ENCODE results near the gene CAB39. TPM values are rescaled to one million over a fixed set of nuclear protein-coding genes. Genes with fewer than 3 reads are reported as not detected.

Gene CAB39
- polyA plus RNA-seq, 2 donors: 29.7 to 33.6 TPM

DNA sequence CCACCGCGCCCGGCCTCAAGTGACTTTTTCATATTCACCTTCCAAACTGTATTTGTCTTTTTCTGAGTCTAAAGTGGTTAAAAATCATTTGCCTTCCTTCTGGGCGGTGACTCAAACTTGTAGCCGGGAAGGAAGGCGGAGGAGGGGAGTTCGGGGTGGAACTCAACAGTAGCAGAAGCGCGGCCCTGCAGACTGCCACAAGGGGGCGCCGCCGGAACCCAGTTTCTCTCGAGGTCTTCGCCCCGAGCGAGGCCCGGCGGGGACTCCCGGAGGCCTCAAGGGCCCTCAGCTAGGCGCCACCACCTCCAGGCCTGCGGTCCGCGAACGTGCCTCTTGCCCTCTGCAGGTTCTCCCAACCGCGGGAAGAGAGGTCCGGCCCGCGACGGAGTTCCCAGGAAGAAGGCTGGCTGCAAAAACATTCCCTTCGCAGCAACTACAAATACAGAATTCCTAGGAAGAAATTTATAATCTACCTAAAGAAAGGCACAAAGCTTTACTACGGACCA, 135.3 kb downstream of the CAB39 start:
- H3K4me3 ChIP-seq (ENCODE audit: low read depth in 1 of 2, low read length in 2 of 2): peak overlapping the region; percentile 16 to 21
- H3K4me1 ChIP-seq (ENCODE audit: control insufficient read depth in 2 of 2, insufficient read depth in 2 of 2, low read length in 1 of 2): peaks cover 2 to 3% of the 10 kb centered on the region in 2 donors
- peaks cover 0 to 2% of the 10 kb centered on the region in 2 donors for H3K9me3 ChIP-seq (ENCODE audit: control insufficient read depth in 2 of 2, insufficient read depth in 1 of 2, low read depth in 1 of 2, low read length in 1 of 2)
- no peaks in the 10 kb centered on the region for H3K27me3 ChIP-seq (ENCODE audit: control insufficient read depth in 1 of 2, insufficient read depth in 2 of 2, low read length in 2 of 2)
- H3K36me3 ChIP-seq (ENCODE audit: control insufficient read depth in 2 of 2, insufficient read depth in 2 of 2, low read length in 1 of 2): no peaks in the 10 kb centered on the region
- H3K27ac ChIP-seq (ENCODE audit: low read depth in 2 of 2, low read length in 1 of 2): no peak overlapping the region
- 6 to 8% methylated on average over 32 of the region's 32 CpGs for WGBS, 2 donors

DNA sequence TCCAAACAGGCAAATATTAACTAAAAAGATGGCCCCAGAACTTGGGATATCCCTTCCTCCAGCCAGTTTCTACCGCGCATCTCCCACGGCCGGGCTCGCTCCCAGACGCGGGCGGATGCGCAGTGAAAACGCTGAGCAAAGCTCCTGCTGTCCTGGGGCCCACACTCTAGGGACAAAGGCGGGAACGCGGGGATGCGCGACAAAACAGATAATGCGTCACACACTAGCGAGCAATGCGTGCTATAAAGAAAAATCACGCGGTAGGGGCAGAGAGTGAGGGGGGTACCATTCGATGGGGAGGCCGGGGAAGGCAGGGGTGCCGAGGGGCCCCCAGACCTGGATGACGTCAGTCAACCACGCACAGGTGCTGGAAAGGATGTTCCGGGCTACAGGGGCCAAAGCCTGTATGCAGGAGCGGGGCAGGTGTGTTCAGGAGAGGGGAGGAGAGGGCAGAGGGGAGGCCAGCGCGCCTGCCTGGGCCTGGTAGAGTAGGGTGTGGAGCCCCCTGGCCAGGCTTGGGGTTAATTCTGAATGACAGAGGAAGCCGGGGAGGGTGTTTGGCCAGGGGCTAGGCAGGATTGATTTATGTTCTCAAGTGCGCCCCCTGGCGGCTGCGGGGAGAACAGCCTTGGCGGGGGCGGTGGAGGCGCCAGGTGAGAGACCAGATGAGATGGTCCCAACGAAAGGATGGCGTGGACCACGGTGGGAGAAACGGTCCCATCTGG, 137.2 kb downstream of the CAB39 start:
- Histone ChIP-seq H3K27me3 (ENCODE audit: control insufficient read depth in 1 of 2, insufficient read depth in 2 of 2, low read length in 2 of 2) (no peaks in the 10 kb centered on the region), H3K36me3 (ENCODE audit: control insufficient read depth in 2 of 2, insufficient read depth in 2 of 2, low read length in 1 of 2) (no peaks in the 10 kb centered on the region), H3K27ac (ENCODE audit: low read depth in 2 of 2, low read length in 1 of 2) (no peak overlapping the region), H3K4me3 (ENCODE audit: low read depth in 1 of 2, low read length in 2 of 2) (no peak overlapping the region), H3K9me3 (ENCODE audit: control insufficient read depth in 2 of 2, insufficient read depth in 1 of 2, low read depth in 1 of 2, low read length in 1 of 2) (peaks cover 0 to 2% of the 10 kb centered on the region in 2 donors), H3K4me1 (ENCODE audit: control insufficient read depth in 2 of 2, insufficient read depth in 2 of 2, low read length in 1 of 2) (peaks cover 2 to 3% of the 10 kb centered on the region in 2 donors)
- WGBS, 2 donors: 70% methylated on average over 40 of the region's 40 CpGs

DNA sequence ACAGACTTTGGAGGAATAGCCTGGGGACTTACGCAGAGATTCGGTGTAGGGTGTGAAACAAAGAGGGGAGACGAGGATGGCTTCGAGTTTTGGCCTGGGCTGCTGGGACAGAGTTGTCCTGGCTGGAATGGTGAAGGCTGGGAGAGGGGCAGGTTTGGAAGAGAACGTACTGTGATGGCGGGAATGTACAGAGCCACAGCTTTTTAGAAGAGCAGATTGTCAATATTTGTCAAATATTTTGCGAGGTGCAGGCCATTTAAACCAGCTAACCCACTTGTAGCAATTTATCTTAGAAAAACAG, 137.7 kb downstream of the CAB39 start:
- 56 to 57% methylated on average over 7 of the region's 7 CpGs for WGBS, 2 donors
- no peaks in the 10 kb centered on the region for H3K36me3 ChIP-seq (ENCODE audit: control insufficient read depth in 2 of 2, insufficient read depth in 2 of 2, low read length in 1 of 2)
- H3K27me3 ChIP-seq (ENCODE audit: control insufficient read depth in 1 of 2, insufficient read depth in 2 of 2, low read length in 2 of 2): no peaks in the 10 kb centered on the region
- peaks cover 2 to 3% of the 10 kb centered on the region in 2 donors for H3K4me1 ChIP-seq (ENCODE audit: control insufficient read depth in 2 of 2, insufficient read depth in 2 of 2, low read length in 1 of 2)
- peaks cover 0 to 2% of the 10 kb centered on the region in 2 donors for H3K9me3 ChIP-seq (ENCODE audit: control insufficient read depth in 2 of 2, insufficient read depth in 1 of 2, low read depth in 1 of 2, low read length in 1 of 2)
- H3K4me3 ChIP-seq (ENCODE audit: low read depth in 1 of 2, low read length in 2 of 2): no peak overlapping the region
- H3K27ac ChIP-seq (ENCODE audit: low read depth in 2 of 2, low read length in 1 of 2): no peak overlapping the region

DNA sequence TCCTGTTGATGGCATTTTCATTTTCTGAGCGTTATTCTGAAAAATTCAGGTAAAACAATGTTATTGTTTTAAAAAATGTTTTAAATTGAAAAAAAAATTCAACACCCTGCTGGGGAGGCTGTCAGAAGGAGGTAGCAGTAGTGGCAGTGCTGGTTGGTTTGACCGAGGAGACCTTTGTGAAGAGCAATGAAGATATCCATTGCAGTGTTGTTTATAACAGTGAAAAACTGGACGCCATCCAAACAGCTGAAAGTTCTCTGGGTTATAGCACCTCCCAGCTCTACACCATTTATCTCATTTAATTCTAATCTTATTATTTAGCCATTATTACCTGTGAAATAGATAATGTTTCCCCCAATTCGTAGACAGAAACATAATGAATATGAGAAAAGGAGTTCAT, 139.5 kb downstream of the CAB39 start:
- 78 to 81% methylated on average over 4 of the region's 4 CpGs for WGBS, 2 donors
- Histone ChIP-seq H3K27ac (ENCODE audit: low read depth in 2 of 2, low read length in 1 of 2) (no peak overlapping the region), H3K36me3 (ENCODE audit: control insufficient read depth in 2 of 2, insufficient read depth in 2 of 2, low read length in 1 of 2) (no peaks in the 10 kb centered on the region), H3K27me3 (ENCODE audit: control insufficient read depth in 1 of 2, insufficient read depth in 2 of 2, low read length in 2 of 2) (no peaks in the 10 kb centered on the region), H3K4me1 (ENCODE audit: control insufficient read depth in 2 of 2, insufficient read depth in 2 of 2, low read length in 1 of 2) (peaks cover 2 to 3% of the 10 kb centered on the region in 2 donors), H3K9me3 (ENCODE audit: control insufficient read depth in 2 of 2, insufficient read depth in 1 of 2, low read depth in 1 of 2, low read length in 1 of 2) (peaks cover 0 to 2% of the 10 kb centered on the region in 2 donors), H3K4me3 (ENCODE audit: low read depth in 1 of 2, low read length in 2 of 2) (no peak overlapping the region)

DNA sequence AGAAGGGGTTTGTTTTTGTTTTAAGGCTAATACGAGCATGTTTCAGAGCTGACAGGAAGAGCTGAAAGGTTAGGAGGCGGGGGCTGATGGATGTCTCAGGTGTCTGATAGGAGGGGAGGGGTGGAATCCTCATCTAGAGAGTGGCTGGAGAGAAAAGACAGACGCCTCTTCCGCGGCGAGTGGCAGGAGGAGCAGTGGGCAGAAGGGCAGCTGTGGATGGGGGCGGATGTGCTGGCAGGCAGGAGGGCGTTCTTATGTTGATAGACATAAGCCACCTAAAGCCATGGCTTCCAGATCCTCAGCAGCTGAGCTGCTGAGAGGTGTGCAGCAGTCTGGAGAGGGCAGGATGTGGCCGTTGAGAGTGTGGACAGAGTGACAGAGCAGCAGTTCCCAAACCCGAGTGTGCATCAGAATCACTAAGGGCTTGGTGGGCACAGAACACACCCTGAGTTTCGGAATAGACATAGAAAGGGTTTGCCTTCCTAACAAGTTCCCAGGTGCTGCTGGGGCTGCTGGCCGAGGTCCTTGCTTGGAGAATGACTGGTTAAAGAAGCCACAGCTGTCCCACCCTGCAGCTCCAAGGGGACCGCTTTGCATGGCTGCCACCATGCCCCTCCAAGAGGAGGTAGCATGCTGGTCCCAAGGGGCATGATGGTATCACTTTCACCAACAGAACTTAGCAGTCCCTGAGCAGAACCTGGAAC, 149.1 kb downstream of the CAB39 start:
- WGBS, 2 donors: 46 to 54% methylated on average over 13 of the region's 13 CpGs
- peaks cover 3 to 8% of the 10 kb centered on the region in 2 donors for H3K4me1 ChIP-seq (ENCODE audit: control insufficient read depth in 2 of 2, insufficient read depth in 2 of 2, low read length in 1 of 2)
- H3K27me3 ChIP-seq (ENCODE audit: control insufficient read depth in 1 of 2, insufficient read depth in 2 of 2, low read length in 2 of 2): no peaks in the 10 kb centered on the region
- no peaks in the 10 kb centered on the region for H3K9me3 ChIP-seq (ENCODE audit: control insufficient read depth in 2 of 2, insufficient read depth in 1 of 2, low read depth in 1 of 2, low read length in 1 of 2)
- H3K4me3 ChIP-seq (ENCODE audit: low read depth in 1 of 2, low read length in 2 of 2): no peak overlapping the region
- H3K27ac ChIP-seq (ENCODE audit: low read depth in 2 of 2, low read length in 1 of 2): no peak overlapping the region
- no peaks in the 10 kb centered on the region for H3K36me3 ChIP-seq (ENCODE audit: control insufficient read depth in 2 of 2, insufficient read depth in 2 of 2, low read length in 1 of 2)

DNA sequence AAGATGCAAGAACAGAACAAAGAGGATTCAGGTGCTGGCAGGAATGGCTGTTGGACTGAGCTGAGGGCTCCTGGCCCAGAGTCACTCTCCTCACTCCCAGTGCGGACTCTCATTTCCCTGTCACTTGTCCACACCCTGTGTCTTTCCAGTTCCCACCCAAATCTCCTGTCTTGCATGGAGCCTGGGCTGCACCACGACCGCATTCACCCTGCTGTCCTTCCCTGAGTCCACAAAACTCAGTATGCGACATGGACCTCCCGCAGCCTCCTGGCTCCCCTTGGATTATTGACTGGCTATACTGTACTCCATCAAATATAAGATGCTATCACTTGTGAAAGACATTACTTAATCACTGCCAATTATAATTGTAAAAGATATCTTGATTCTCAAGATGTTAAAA, 149.7 kb downstream of the CAB39 start:
- H3K4me1 ChIP-seq (ENCODE audit: control insufficient read depth in 2 of 2, insufficient read depth in 2 of 2, low read length in 1 of 2): peaks cover 3 to 8% of the 10 kb centered on the region in 2 donors
- H3K27me3 ChIP-seq (ENCODE audit: control insufficient read depth in 1 of 2, insufficient read depth in 2 of 2, low read length in 2 of 2): no peaks in the 10 kb centered on the region
- H3K36me3 ChIP-seq (ENCODE audit: control insufficient read depth in 2 of 2, insufficient read depth in 2 of 2, low read length in 1 of 2): no peaks in the 10 kb centered on the region
- H3K27ac ChIP-seq (ENCODE audit: low read depth in 2 of 2, low read length in 1 of 2): no peak overlapping the region
- no peaks in the 10 kb centered on the region for H3K9me3 ChIP-seq (ENCODE audit: control insufficient read depth in 2 of 2, insufficient read depth in 1 of 2, low read depth in 1 of 2, low read length in 1 of 2)
- no peak overlapping the region for H3K4me3 ChIP-seq (ENCODE audit: low read depth in 1 of 2, low read length in 2 of 2)
- WGBS, 2 donors: 93 to 96% methylated on average over 5 of the region's 5 CpGs

DNA sequence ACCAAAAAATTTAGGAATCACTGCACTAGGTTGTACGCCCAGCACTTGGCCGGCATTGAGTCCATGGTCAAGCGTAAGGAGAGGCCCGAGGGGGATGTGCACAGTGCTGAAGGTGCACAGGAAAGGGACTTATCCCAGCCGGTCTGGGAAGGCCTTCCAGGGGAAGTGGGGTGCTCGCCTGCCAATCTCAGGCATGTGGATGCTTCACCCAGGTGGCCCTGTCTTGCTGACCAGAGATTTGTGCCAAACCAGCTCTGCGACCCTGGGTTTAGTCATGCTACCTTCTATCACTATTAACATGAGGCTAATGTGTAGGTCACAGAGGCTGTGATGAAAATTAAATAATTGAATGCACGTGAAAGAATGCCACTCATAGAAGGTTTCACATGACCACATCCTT, 150.4 kb downstream of the CAB39 start:
- 70 to 78% methylated on average over 8 of the region's 8 CpGs for WGBS, 2 donors
- Histone ChIP-seq H3K4me1 (ENCODE audit: control insufficient read depth in 2 of 2, insufficient read depth in 2 of 2, low read length in 1 of 2) (peaks cover 3 to 8% of the 10 kb centered on the region in 2 donors), H3K4me3 (ENCODE audit: low read depth in 1 of 2, low read length in 2 of 2) (no peak overlapping the region), H3K27ac (ENCODE audit: low read depth in 2 of 2, low read length in 1 of 2) (no peak overlapping the region), H3K36me3 (ENCODE audit: control insufficient read depth in 2 of 2, insufficient read depth in 2 of 2, low read length in 1 of 2) (no peaks in the 10 kb centered on the region), H3K9me3 (ENCODE audit: control insufficient read depth in 2 of 2, insufficient read depth in 1 of 2, low read depth in 1 of 2, low read length in 1 of 2) (no peaks in the 10 kb centered on the region), H3K27me3 (ENCODE audit: control insufficient read depth in 1 of 2, insufficient read depth in 2 of 2, low read length in 2 of 2) (no peaks in the 10 kb centered on the region)

DNA sequence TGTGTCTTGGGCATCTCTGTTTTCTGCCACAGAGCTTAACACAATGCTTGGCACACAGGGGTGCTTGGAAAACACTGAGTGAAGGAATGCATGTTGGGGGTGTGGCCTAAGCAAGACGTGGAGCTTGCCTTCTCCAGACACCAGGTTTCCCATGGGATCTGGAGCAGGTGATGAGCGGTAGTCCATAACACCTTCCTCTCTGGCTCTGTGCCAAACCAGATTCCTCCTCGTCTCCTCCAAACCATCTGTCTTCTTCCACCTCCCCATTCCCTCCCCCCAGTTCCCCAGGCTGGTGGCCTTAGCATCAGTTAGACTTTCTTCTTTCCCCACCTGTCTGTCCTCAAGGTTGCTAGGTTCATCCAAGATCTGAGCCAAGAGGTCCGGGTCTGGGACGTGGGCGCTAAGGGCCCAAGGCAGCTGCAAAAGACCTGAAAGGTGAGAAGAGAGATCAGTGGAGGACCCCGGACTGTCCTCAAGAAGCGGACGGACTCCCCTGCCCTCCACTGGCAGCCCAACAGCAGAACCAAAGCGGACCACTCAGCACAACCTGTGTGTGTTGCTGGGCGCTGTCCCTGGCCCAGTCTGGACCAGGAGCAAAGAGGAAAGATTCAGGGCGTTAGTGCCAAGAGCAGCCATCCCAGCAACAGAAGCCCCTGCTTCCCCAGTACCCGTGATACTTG, 150.9 kb downstream of the CAB39 start:
- Histone ChIP-seq H3K4me3 (ENCODE audit: low read depth in 1 of 2, low read length in 2 of 2) (no peak overlapping the region), H3K27ac (ENCODE audit: low read depth in 2 of 2, low read length in 1 of 2) (no peak overlapping the region), H3K4me1 (ENCODE audit: control insufficient read depth in 2 of 2, insufficient read depth in 2 of 2, low read length in 1 of 2) (peaks cover 3 to 8% of the 10 kb centered on the region in 2 donors), H3K36me3 (ENCODE audit: control insufficient read depth in 2 of 2, insufficient read depth in 2 of 2, low read length in 1 of 2) (no peaks in the 10 kb centered on the region), H3K9me3 (ENCODE audit: control insufficient read depth in 2 of 2, insufficient read depth in 1 of 2, low read depth in 1 of 2, low read length in 1 of 2) (no peaks in the 10 kb centered on the region), H3K27me3 (ENCODE audit: control insufficient read depth in 1 of 2, insufficient read depth in 2 of 2, low read length in 2 of 2) (no peaks in the 10 kb centered on the region)
- 74 to 77% methylated on average over 13 of the region's 13 CpGs for WGBS, 2 donors

DNA sequence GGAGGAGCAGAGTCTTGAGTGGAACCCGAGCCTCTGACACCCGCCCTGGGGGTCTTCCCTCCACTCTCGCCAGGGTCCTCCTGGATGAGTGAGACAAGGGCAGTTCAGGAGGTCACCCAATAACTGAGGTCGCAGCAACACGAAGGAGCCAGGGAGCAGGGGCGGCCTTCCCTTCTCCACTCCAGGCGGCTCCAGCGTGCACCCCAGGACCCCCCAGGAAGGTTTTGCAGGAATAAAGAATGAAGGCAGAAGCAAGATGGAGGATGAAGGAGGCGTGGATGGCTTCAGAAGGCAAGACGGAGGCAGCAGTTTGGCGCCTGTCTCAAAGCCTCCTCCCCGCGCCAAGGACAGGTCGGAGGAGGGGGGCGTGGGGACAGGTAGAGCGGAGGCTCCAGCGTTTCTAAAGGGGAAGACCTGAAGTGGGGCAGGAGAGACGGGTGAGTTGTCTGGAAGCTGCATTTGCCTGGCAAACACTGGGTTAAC, 151.5 kb downstream of the CAB39 start:
- H3K27ac ChIP-seq (ENCODE audit: low read depth in 2 of 2, low read length in 1 of 2): no peak overlapping the region
- H3K9me3 ChIP-seq (ENCODE audit: control insufficient read depth in 2 of 2, insufficient read depth in 1 of 2, low read depth in 1 of 2, low read length in 1 of 2): no peaks in the 10 kb centered on the region
- H3K4me3 ChIP-seq (ENCODE audit: low read depth in 1 of 2, low read length in 2 of 2): peak overlapping the region; percentile 59 to 69
- peaks cover 3 to 10% of the 10 kb centered on the region in 2 donors for H3K4me1 ChIP-seq (ENCODE audit: control insufficient read depth in 2 of 2, insufficient read depth in 2 of 2, low read length in 1 of 2)
- H3K27me3 ChIP-seq (ENCODE audit: control insufficient read depth in 1 of 2, insufficient read depth in 2 of 2, low read length in 2 of 2): no peaks in the 10 kb centered on the region
- no peaks in the 10 kb centered on the region for H3K36me3 ChIP-seq (ENCODE audit: control insufficient read depth in 2 of 2, insufficient read depth in 2 of 2, low read length in 1 of 2)
- WGBS, 2 donors: 42 to 44% methylated on average over 18 of the region's 18 CpGs
